Suprapubic skin (tissue), 4 donors: ENCODE data around the gene TYROBP. TPM values are rescaled to one million over a fixed set of nuclear protein-coding genes. Genes with fewer than 3 reads are reported as not detected.

Experiments
- DNase-seq, 2 donors: peaks; one replicate each; pipeline ENCODE4 v3.0.0-alpha.2; 2019; ENCODE audit warnings: low spot score in 2 of 2
- H3K27ac ChIP-seq: fragments of 200-600 bp; sonication (generic); one replicate; pipeline ENCODE4 v1.5.1; 2019
- H3K27me3 ChIP-seq: fragments of 200-600 bp; sonication (generic); one replicate; pipeline ENCODE4 v1.5.1; 2019
- H3K36me3 ChIP-seq: fragments of 200-600 bp; sonication (generic); one replicate; pipeline ENCODE4 v1.5.1; 2019
- H3K4me1 ChIP-seq: fragments of 200-600 bp; sonication (generic); one replicate; pipeline ENCODE4 v1.5.1; 2019
- H3K4me3 ChIP-seq: fragments of 200-600 bp; sonication (generic); one replicate; pipeline ENCODE4 v1.5.1; 2019; ENCODE audit warnings: mild to moderate bottlenecking
- H3K9me3 ChIP-seq: fragments of 200-600 bp; sonication (generic); one replicate; pipeline ENCODE4 v1.5.1; 2019
- CTCF ChIP-seq, 2 donors: fragments of 200-600 bp in 1 of 2; fragments of 450-650 bp in 1 of 2; sonication (generic) in 1 of 2; IDR thresholded peaks; one replicate each; pipeline ENCODE4 v1.5.1; 2016 to 2019; ENCODE audit warnings: antibody characterized with exemption in 2 of 2, mild to moderate bottlenecking in 1 of 2, moderate library complexity in 1 of 2
- EP300 ChIP-seq: sonication (generic); formaldehyde crosslinking; IDR thresholded peaks from one replicate; pipeline ENCODE4 v1.6.1; 2017; ENCODE audit warnings: antibody characterized with exemption
- POLR2A ChIP-seq, 2 donors: fragments of 450-650 bp; IDR thresholded peaks; one replicate each; pipeline ENCODE4 v1.6.1; 2017; ENCODE audit warnings: antibody characterized with exemption in 2 of 2, mild to moderate bottlenecking in 2 of 2, moderate library complexity in 2 of 2
- POLR2AphosphoS5 ChIP-seq, 3 donors: sonication (generic); formaldehyde crosslinking; IDR thresholded peaks; one replicate each; pipeline ENCODE4 v1.6.1; 2017; ENCODE audit warnings: antibody characterized with exemption in 3 of 3
- WGBS: methylation state at CpG from one replicate; pipeline ENCODE4 v1.1.5; 2018; 5-methylcytosine and 5-hydroxymethylcytosine counted together
- total RNA-seq, 4 donors: library from RNA; depleted of rRNA; stranded (reverse); fragments of >200 nt; gene quantifications; one replicate each; pipeline ENCODE4 v1.1.0, GENCODE V29; 2016

TYROBP gene
- total RNA-seq, 4 donors from 2014 or later = 12.4 to 29.4 (median 15.6) TPM

- no peaks in the 10 kb centered on the region for H3K4me1 ChIP-seq
- DNase-seq = no peak
- H3K36me3 ChIP-seq = peaks cover 32% of the 10 kb centered on the region
- H3K27me3 ChIP-seq = no peaks in the 10 kb centered on the region
- 95% methylated on average over 6 of the region's 6 CpGs for WGBS
- H3K27ac ChIP-seq = no peak overlapping the region
- H3K4me3 ChIP-seq = no peak overlapping the region
- TF ChIP-seq EP300 = no peak
- no peaks in the 10 kb centered on the region for H3K9me3 ChIP-seq
Observed at GRCh38 chr19:35885225-35885738, 22.8 kb downstream of the TYROBP start.

- peaks cover 4% of the 10 kb centered on the region for H3K27me3 ChIP-seq
- WGBS = 67% methylated on average over 2 of the region's 2 CpGs
- no peak for DNase-seq
- no peak overlapping the region for H3K27ac ChIP-seq
- H3K9me3 ChIP-seq = no peaks in the 10 kb centered on the region
- peaks cover 18% of the 10 kb centered on the region for H3K36me3 ChIP-seq
- TF ChIP-seq POLR2A (IDR thresholded peaks at IDR 0.05) (no peak), EP300 (no peak), POLR2AphosphoS5 (IDR thresholded peaks at IDR 0.05) (no peak), CTCF (IDR thresholded peaks at IDR 0.05) (no peak)
- no peaks in the 10 kb centered on the region for H3K4me1 ChIP-seq
- H3K4me3 ChIP-seq = no peak overlapping the region
Observed at GRCh38 chr19:35883882-35884281, 24.2 kb downstream of the TYROBP start.

GRCh38 chr19:35882114-35882832 is 25.8 kb downstream of the TYROBP start:
- WGBS = 29% methylated on average over 8 of the region's 8 CpGs
- H3K4me1 ChIP-seq = no peaks in the 10 kb centered on the region
- DNase-seq = no peak
- H3K4me3 ChIP-seq = no peak overlapping the region
- no peaks in the 10 kb centered on the region for H3K9me3 ChIP-seq
- peaks cover 6% of the 10 kb centered on the region for H3K27me3 ChIP-seq
- peaks cover 3% of the 10 kb centered on the region for H3K36me3 ChIP-seq
- TF ChIP-seq POLR2A (IDR thresholded peaks at IDR 0.05) (no peak), POLR2AphosphoS5 (IDR thresholded peaks at IDR 0.05) (no peak), EP300 (no peak), CTCF (IDR thresholded peaks at IDR 0.05) (peak; percentile 19 to 32)
- H3K27ac ChIP-seq = no peak overlapping the region

- TF ChIP-seq EP300 (no peak), POLR2AphosphoS5 (IDR thresholded peaks at IDR 0.05) (no peak), POLR2A (IDR thresholded peaks at IDR 0.05) (no peak), CTCF (IDR thresholded peaks at IDR 0.05) (no peak)
- 2% methylated on average over 28 of the region's 28 CpGs for WGBS
- peak; percentile 88 to 93 for DNase-seq
- H3K9me3 ChIP-seq = no peaks in the 10 kb centered on the region
- no peaks in the 10 kb centered on the region for H3K36me3 ChIP-seq
- H3K27ac ChIP-seq = no peak overlapping the region
- peaks cover 6% of the 10 kb centered on the region for H3K27me3 ChIP-seq
- no peak overlapping the region for H3K4me3 ChIP-seq
- no peaks in the 10 kb centered on the region for H3K4me1 ChIP-seq
Observed at GRCh38 chr19:35879770-35880317, 28.3 kb downstream of the TYROBP start.

- H3K36me3 ChIP-seq = no peaks in the 10 kb centered on the region
- peaks cover 6% of the 10 kb centered on the region for H3K27me3 ChIP-seq
- no peak for TF ChIP-seq POLR2A (IDR thresholded peaks at IDR 0.05)
- TF ChIP-seq POLR2AphosphoS5 (IDR thresholded peaks at IDR 0.05) = no peak
- TF ChIP-seq CTCF (IDR thresholded peaks at IDR 0.05) = no peak
- no peak for TF ChIP-seq EP300
- 53% methylated on average over 23 of the region's 23 CpGs for WGBS
- no peak overlapping the region for H3K4me3 ChIP-seq
- H3K9me3 ChIP-seq = no peaks in the 10 kb centered on the region
- H3K4me1 ChIP-seq = no peaks in the 10 kb centered on the region
- no peak overlapping the region for H3K27ac ChIP-seq
- DNase-seq = no peak
Observed at GRCh38 chr19:35879068-35879467, 29.0 kb downstream of the TYROBP start.
